H1 (cell line): ENCODE results near the gene STK32C. TPM values are rescaled to one million over a fixed set of nuclear protein-coding genes. Genes with fewer than 3 reads are reported as not detected.

Experiments
- CEBPB ChIP-seq: IDR thresholded peaks from 2 replicates; pipeline ENCODE4 v1.6.1; 2012; ENCODE audit warnings: low read depth, low read length
- GABPA ChIP-seq: IDR thresholded peaks from 2 replicates; pipeline ENCODE4 v1.6.1; 2011; ENCODE audit warnings: mild to moderate bottlenecking, low read length, moderate library complexity, borderline replicate concordance; ENCODE audit not compliant: insufficient read depth
- POLR2A ChIP-seq, 2 experiments: IDR thresholded peaks; 1 replicate in 1 of 2; 2 replicates in 1 of 2; pipeline ENCODE4 v1.6.1; 2011; ENCODE audit warnings: low read depth in 2 of 2, low read length in 2 of 2, mild to moderate bottlenecking in 2 of 2; ENCODE audit errors: control extremely low read depth in 1 of 2
- SP1 ChIP-seq: IDR thresholded peaks from 2 replicates; pipeline ENCODE4 v1.6.1; 2011; ENCODE audit warnings: low read depth, low read length
- SUZ12 ChIP-seq: fragments of 200-600 bp; sonication (generic); IDR thresholded peaks from 2 replicates; pipeline ENCODE4 v1.6.1; 2012; ENCODE audit warnings: mild to moderate bottlenecking, inconsistent platforms, low read length, moderate library complexity, mixed read lengths
- TEAD4 ChIP-seq: IDR thresholded peaks from 2 replicates; pipeline ENCODE4 v1.6.1; 2012; ENCODE audit warnings: low read depth, low read length, inconsistent platforms, mixed read lengths
- polyA plus RNA-seq, 7 experiments: library from polyadenylated mRNA; depleted of rRNA in 3 of 7; stranded (reverse) in 5 of 7; unstranded in 2 of 7; fragments of >200 nt in 5 of 7; fragments of 200-250 nt in 2 of 7; gene quantifications; 1 replicate in 5 of 7; 2 replicates in 1 of 7; 4 replicates in 1 of 7; pipeline versions ENCODE4 v1.2.1 to v1.2.3, GENCODE V29; 2011 to 2013; ENCODE audit warnings: missing spikeins in 2 of 7, mixed read lengths in 2 of 7
- total RNA-seq: library from RNA; stranded (reverse); fragmentation: NEBNext Ultra II Directional; extraction: Animal tissue kit (Norgen Biotek cat#: 25700); gene quantifications from 2 replicates; pipeline ENCODE4 v1.2.1, GENCODE V29; 2021

Gene STK32C
- total and polyA plus RNA-seq, 2 of the 8 experiments (the other 6 are each of a cell fraction or from before 2014, with no cell fraction given) = 10.6 to 15.6 TPM

- TF ChIP-seq SP1 = no peak
- TF ChIP-seq POLR2A (IDR thresholded peaks at IDR 0.05; ENCODE audit: control extremely low read depth in 1 of 2, low read depth in 2 of 2, low read length in 2 of 2) = no peak
- TF ChIP-seq SUZ12 = no peak
- no peak for TF ChIP-seq TEAD4
- TF ChIP-seq CEBPB = no peak
- TF ChIP-seq GABPA = no peak
Measured at GRCh38 chr10:132162590-132163277, 145.0 kb downstream of the STK32C start (continued).
